Body of pancreas (tissue), 4 donors: ENCODE data around the gene CCDC47. TPM values are rescaled to one million over a fixed set of nuclear protein-coding genes. Genes with fewer than 3 reads are reported as not detected.

Experiments
- ATAC-seq: fragments of 150-250 bp; one replicate; pipeline ENCODE4 v1.9.1; 2016
- DNase-seq, 4 donors: peaks; one replicate each; pipeline ENCODE4 v3.0.0-alpha.2; 2019
- H3K27ac ChIP-seq, 4 donors: fragments of 200-600 bp; sonication (generic); 1 replicate in 3 of 4; 2 replicates in 1 of 4; pipeline versions ENCODE4 v1.5.1 to v1.6.1; 2016 to 2019; ENCODE audit warnings: mild to moderate bottlenecking in 1 of 4, mixed read lengths in 1 of 4, moderate library complexity in 1 of 4
- H3K27me3 ChIP-seq, 2 donors: fragments of 200-600 bp; sonication (generic); one replicate each; pipeline ENCODE4 v1.6.0; 2016; ENCODE audit warnings: mild to moderate bottlenecking in 1 of 2
- H3K36me3 ChIP-seq, 2 donors: fragments of 200-600 bp; sonication (generic); replicated peaks in 1 of 2; 2 replicates each; pipeline ENCODE4 v1.5.1; 2016; ENCODE audit warnings: low read depth in 2 of 2; ENCODE audit not compliant: insufficient read depth in 1 of 2
- H3K4me1 ChIP-seq: fragments of 200-600 bp; sonication (generic); one replicate; pipeline ENCODE4 v1.6.0; 2016
- H3K4me3 ChIP-seq, 2 donors: fragments of 200-600 bp; sonication (generic); 1 replicate in 1 of 2; 2 replicates in 1 of 2; pipeline ENCODE4 v1.5.1; 2016 to 2019
- H3K9me3 ChIP-seq, 3 donors: fragments of 200-600 bp; sonication (generic); 1 replicate in 2 of 3; 2 replicates in 1 of 3; pipeline ENCODE4 v1.5.1; 2016
- POLR2A ChIP-seq, 3 donors: fragments of 450-650 bp; IDR thresholded peaks; one replicate each; pipeline ENCODE4 v1.6.1; 2016; ENCODE audit warnings: antibody characterized with exemption in 3 of 3, mild to moderate bottlenecking in 2 of 3
- WGBS, 2 donors: methylation state at CpG; one replicate each; pipeline ENCODE4 v1.1.5; 2017; 5-methylcytosine and 5-hydroxymethylcytosine counted together
- intact Hi-C: fragments of 100-400 bp; cut with DNase I; formaldehyde crosslinking; loops from one replicate; pipeline ENCODE4 v1.15.1; 2023
- total RNA-seq, 2 donors: library from RNA; depleted of rRNA; stranded (reverse); fragments of >200 nt; gene quantifications; one replicate each; pipeline ENCODE4 v1.1.0, GENCODE V29; 2016
- TF ChIP-seq, protein P1 (sequence below), 7 experiments: fragments of 450-650 bp in 4 of 7; fragments of 200-600 bp in 3 of 7; sonication (generic) in 3 of 7; IDR thresholded peaks; one replicate each; pipeline ENCODE4 v1.5.1; 2016 to 2019; ENCODE audit warnings: antibody characterized with exemption in 7 of 7

The CCDC47 gene
- total RNA-seq, 2 donors from 2014 or later = 42.2 to 56.8 TPM

DNA sequence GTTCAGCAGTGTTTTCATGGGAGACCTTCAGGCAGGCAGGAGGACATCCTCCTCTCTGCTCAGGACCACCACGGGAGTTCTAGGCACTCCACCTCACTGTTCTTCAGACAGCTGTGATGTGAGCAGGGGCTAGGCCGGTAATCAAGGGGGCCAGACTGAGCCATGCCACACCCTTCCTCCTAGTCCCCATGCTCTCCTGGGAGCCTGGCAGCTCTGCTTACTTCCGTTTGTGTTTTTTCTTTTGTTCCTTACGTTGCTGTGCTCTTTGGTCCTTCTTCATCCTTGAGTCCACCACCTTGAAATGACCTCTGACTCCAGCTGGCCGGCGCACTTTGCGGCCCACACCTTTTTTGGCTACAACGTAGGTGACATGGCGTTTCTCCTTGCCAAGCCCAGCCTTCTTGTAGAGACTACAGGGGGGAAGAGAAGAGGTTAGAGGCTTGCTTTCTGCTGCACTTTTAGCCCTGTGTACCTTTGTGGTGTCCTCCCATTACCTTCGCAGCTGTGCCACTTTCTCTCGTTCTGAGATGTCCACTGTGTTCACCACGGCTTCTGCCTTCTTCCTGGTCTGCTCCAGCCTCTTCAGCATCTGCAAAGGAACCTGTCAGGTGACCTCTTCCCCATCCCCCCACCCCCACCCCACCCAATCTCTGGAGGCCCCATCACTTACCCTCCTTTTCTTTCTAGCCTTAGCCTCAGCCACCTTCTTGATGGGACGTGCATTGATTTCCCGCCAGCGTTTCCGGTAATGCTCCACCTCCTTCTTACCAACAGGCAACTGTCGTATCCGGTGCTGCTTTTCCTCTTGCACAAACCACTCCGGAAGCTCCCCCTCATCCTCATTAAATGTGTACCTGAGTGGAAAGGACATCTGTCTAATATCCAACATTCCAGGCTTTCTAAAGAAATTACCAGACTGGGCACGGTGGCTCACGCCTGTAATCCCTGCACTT lies 46.5 kb upstream of the CCDC47 start:
- Histone ChIP-seq H3K27ac (peak overlapping the region; percentile 28 to 69 (median 50)), H3K4me3 (no peak overlapping the region), H3K36me3 (peaks cover 14 to 61% of the 10 kb centered on the region in 2 donors), H3K4me1 (peaks cover 19% of the 10 kb centered on the region), H3K9me3 (no peaks in the 10 kb centered on the region), H3K27me3 (no peaks in the 10 kb centered on the region)
- 54 to 61% methylated on average over 21 of the region's 21 CpGs for WGBS, 2 donors
- ATAC-seq (no peak), DNase-seq (no peak)
- TF ChIP-seq POLR2A (IDR thresholded peaks at IDR 0.05) = no peak
- TF ChIP-seq, protein P1, sequence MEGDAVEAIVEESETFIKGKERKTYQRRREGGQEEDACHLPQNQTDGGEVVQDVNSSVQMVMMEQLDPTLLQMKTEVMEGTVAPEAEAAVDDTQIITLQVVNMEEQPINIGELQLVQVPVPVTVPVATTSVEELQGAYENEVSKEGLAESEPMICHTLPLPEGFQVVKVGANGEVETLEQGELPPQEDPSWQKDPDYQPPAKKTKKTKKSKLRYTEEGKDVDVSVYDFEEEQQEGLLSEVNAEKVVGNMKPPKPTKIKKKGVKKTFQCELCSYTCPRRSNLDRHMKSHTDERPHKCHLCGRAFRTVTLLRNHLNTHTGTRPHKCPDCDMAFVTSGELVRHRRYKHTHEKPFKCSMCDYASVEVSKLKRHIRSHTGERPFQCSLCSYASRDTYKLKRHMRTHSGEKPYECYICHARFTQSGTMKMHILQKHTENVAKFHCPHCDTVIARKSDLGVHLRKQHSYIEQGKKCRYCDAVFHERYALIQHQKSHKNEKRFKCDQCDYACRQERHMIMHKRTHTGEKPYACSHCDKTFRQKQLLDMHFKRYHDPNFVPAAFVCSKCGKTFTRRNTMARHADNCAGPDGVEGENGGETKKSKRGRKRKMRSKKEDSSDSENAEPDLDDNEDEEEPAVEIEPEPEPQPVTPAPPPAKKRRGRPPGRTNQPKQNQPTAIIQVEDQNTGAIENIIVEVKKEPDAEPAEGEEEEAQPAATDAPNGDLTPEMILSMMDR (IDR thresholded peaks at IDR 0.05) = no peak
- intact Hi-C loops = no loop called here

DNA sequence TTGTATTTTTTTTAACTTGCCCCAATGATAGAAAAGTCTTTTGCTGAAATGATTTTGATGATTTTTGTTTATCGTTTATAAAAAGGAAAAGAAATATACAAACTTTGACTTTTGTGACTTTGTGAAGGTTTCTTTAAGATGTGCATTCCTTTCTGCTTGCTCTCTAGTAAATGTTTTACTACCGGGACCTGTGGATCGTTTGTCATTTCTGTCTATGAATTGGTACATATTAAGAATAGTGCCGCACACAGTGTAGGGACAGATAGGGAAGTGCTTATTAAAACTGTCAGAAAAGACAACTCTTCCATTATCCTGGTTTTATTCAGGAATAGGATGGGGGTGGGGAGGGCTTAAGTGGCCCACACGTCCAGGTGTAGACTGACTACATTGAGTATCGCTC lies 45.7 kb upstream of the CCDC47 start:
- peak overlapping the region; percentile 28 to 69 (median 50) for H3K27ac ChIP-seq
- DNase-seq (no peak), ATAC-seq (peak; percentile 60)
- H3K36me3 ChIP-seq = peaks cover 14 to 56% of the 10 kb centered on the region in 2 donors
- TF ChIP-seq, protein P1 (IDR thresholded peaks at IDR 0.05) = no peak
- TF ChIP-seq POLR2A (IDR thresholded peaks at IDR 0.05) = no peak
- no peaks in the 10 kb centered on the region for H3K9me3 ChIP-seq
- H3K27me3 ChIP-seq = no peaks in the 10 kb centered on the region
- 25 to 41% methylated on average over 6 of the region's 6 CpGs for WGBS, 2 donors
- peaks cover 19% of the 10 kb centered on the region for H3K4me1 ChIP-seq
- no peak overlapping the region for H3K4me3 ChIP-seq
- intact Hi-C loops = no loop called here

DNA sequence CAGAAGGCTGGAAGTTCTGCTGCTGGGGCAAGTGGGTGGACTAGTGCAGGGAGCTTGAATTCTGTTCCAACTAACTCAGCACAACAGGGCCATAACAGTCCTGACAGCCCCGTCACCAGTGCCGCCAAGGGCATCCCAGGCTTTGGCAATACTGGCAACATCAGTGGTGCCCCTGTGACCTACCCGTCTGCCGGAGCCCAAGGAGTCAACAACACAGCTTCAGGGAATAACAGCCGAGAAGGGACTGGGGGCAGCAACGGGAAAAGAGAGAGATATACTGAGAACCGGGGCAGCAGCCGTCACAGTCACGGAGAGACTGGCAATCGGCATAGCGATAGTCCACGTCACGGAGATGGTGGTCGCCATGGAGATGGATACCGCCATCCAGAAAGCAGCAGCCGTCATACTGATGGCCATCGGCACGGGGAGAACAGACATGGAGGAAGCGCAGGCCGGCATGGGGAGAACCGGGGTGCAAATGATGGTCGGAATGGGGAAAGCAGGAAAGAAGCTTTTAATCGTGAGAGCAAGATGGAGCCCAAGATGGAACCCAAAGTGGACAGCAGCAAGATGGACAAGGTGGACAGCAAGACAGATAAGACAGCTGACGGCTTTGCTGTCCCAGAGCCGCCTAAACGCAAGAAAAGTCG lies 44.5 kb upstream of the CCDC47 start:
- Histone ChIP-seq H3K27ac (no peak overlapping the region), H3K27me3 (no peaks in the 10 kb centered on the region)
- DNase-seq = no peak

DNA sequence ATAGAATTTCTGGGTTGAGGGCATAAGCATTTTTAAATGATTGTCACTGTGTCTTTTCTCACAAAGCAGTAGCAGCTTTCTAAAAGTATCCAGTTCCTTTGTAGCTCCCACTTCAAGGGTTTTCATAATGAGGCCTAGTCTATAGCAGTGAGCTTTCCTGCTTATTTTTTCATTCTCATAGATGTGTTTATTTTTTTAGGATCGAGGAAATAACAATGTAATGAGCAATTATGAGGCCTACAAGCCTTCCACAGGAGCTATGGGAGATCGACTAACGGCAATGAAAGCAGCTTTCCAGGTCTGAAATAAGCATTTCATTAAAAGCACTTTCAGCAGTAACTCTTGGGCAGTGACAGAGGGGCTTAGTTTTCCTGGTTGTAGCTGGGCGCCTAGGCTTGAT lies 43.3 kb upstream of the CCDC47 start:
- H3K4me1 ChIP-seq = peaks cover 19% of the 10 kb centered on the region
- H3K4me3 ChIP-seq = no peak overlapping the region
- TF ChIP-seq, protein P1 (IDR thresholded peaks at IDR 0.05) = no peak
- TF ChIP-seq POLR2A (IDR thresholded peaks at IDR 0.05) = no peak
- peaks cover 5 to 71% of the 10 kb centered on the region in 2 donors for H3K36me3 ChIP-seq
- ATAC-seq = no peak
- 87 to 93% methylated on average over 4 of the region's 4 CpGs for WGBS, 2 donors
- intact Hi-C loops = no loop called here
- no peak for DNase-seq
- H3K27ac ChIP-seq = no peak overlapping the region
- H3K27me3 ChIP-seq = no peaks in the 10 kb centered on the region
- no peaks in the 10 kb centered on the region for H3K9me3 ChIP-seq

More for the DNA sequence above, 44.5 kb upstream of the CCDC47 start:
- TF ChIP-seq POLR2A (IDR thresholded peaks at IDR 0.05) = no peak
- TF ChIP-seq, protein P1 (IDR thresholded peaks at IDR 0.05) = no peak
- intact Hi-C loops = no loop called here
- Histone ChIP-seq H3K4me3 (no peak overlapping the region), H3K9me3 (no peaks in the 10 kb centered on the region), H3K4me1 (peaks cover 19% of the 10 kb centered on the region), H3K36me3 (peaks cover 14 to 61% of the 10 kb centered on the region in 2 donors)
- WGBS, 2 donors = 90 to 95% methylated on average over 27 of the region's 27 CpGs
- ATAC-seq = no peak
